SK-N-SH treated with all-trans-retinoic acid at 6 μM for 48 hours (cell line): ENCODE data around the gene LMNA.

Source experiments
- BACH2 ChIP-seq: fragments of 250-450 bp; sonication (Bioruptor Pico); IDR thresholded peaks from 2 replicates; pipeline ENCODE4 v1.9.0; 2021; ENCODE audit warnings: mild to moderate bottlenecking, borderline replicate concordance
- GLIS3 ChIP-seq: fragments of 250-450 bp; sonication (Bioruptor Pico); IDR thresholded peaks from 2 replicates; pipeline ENCODE4 v1.5.0; 2020; ENCODE audit warnings: mild to moderate bottlenecking, moderate library complexity
- RARB ChIP-seq: fragments of 250-450 bp; sonication (Bioruptor Pico); IDR thresholded peaks from 2 replicates; pipeline ENCODE4 v1.8.0; 2021; ENCODE audit warnings: mild to moderate bottlenecking, moderate library complexity
- TCF4 ChIP-seq: fragments of 250-450 bp; sonication (Bioruptor Pico); IDR thresholded peaks from 2 replicates; pipeline ENCODE4 v1.8.0; 2021; ENCODE audit warnings: mild to moderate bottlenecking, moderate library complexity, borderline replicate concordance
- TOX ChIP-seq: fragments of 250-450 bp; sonication (Bioruptor Pico); IDR thresholded peaks from 2 replicates; pipeline ENCODE4 v1.8.0; 2021; ENCODE audit warnings: mild to moderate bottlenecking, moderate library complexity, borderline replicate concordance
- ZC3H10 ChIP-seq: fragments of 250-450 bp; sonication (Bioruptor Pico); IDR thresholded peaks from 2 replicates; pipeline ENCODE4 v1.5.1; 2021; ENCODE audit warnings: mild to moderate bottlenecking, moderate library complexity
- ZNF70 ChIP-seq: fragments of 450-650 bp; formaldehyde crosslinking; IDR thresholded peaks from 2 replicates; pipeline ENCODE4 v1.5.0; 2020; ENCODE audit warnings: mild to moderate bottlenecking, moderate library complexity
- TF ChIP-seq, protein P1 (sequence below): fragments of 250-450 bp; sonication (Bioruptor Pico); IDR thresholded peaks from 2 replicates; pipeline ENCODE4 v1.5.1; 2021; ENCODE audit warnings: mild to moderate bottlenecking, moderate library complexity
- TF ChIP-seq, protein P2 (sequence below): fragments of 250-450 bp; sonication (Bioruptor Pico); IDR thresholded peaks from 2 replicates; pipeline ENCODE4 v1.8.0; 2021; ENCODE audit warnings: low read depth, mild to moderate bottlenecking, moderate library complexity, borderline replicate concordance

- TF ChIP-seq, protein P1, sequence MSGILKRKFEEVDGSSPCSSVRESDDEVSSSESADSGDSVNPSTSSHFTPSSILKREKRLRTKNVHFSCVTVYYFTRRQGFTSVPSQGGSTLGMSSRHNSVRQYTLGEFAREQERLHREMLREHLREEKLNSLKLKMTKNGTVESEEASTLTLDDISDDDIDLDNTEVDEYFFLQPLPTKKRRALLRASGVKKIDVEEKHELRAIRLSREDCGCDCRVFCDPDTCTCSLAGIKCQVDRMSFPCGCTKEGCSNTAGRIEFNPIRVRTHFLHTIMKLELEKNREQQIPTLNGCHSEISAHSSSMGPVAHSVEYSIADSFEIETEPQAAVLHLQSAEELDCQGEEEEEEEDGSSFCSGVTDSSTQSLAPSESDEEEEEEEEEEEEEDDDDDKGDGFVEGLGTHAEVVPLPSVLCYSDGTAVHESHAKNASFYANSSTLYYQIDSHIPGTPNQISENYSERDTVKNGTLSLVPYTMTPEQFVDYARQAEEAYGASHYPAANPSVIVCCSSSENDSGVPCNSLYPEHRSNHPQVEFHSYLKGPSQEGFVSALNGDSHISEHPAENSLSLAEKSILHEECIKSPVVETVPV (CRISPR knock-in tag), result no peak
- TF ChIP-seq ZC3H10 (CRISPR knock-in tag) (no peak), BACH2 (CRISPR knock-in tag) (no peak), GLIS3 (CRISPR knock-in tag) (no peak), TCF4 (CRISPR knock-in tag) (no peak), RARB (CRISPR knock-in tag) (no peak), TOX (no peak), ZNF70 (CRISPR knock-in tag) (no peak)
- TF ChIP-seq, protein P2, sequence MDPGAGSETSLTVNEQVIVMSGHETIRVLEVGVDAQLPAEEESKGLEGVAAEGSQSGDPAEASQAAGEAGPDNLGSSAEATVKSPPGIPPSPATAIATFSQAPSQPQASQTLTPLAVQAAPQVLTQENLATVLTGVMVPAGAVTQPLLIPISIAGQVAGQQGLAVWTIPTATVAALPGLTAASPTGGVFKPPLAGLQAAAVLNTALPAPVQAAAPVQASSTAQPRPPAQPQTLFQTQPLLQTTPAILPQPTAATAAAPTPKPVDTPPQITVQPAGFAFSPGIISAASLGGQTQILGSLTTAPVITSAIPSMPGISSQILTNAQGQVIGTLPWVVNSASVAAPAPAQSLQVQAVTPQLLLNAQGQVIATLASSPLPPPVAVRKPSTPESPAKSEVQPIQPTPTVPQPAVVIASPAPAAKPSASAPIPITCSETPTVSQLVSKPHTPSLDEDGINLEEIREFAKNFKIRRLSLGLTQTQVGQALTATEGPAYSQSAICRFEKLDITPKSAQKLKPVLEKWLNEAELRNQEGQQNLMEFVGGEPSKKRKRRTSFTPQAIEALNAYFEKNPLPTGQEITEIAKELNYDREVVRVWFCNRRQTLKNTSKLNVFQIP (CRISPR knock-in tag), result no peak
These were observed 4.3 kb upstream of the LMNA start for GRCh38 chr1:156110252-156110651.
